Endothelial cell (in vitro differentiated cells): ENCODE results near the gene NCAM2. TPM values are rescaled to one million over a fixed set of nuclear protein-coding genes. Genes with fewer than 3 reads are reported as not detected.
"Not testable (repeated sequence)": the region's sequence is repeated elsewhere in the genome, so short reads cannot be mapped to it uniquely, and the experiment has no call there.

Experiments
- DNase-seq: peaks from one replicate; pipeline ENCODE4 v3.0.0; 2021; ENCODE audit warnings: low spot score
- H3K27ac Mint-ChIP-seq: one replicate; pipeline ENCODE4 v1.8.0; 2021; ENCODE audit warnings: mixed read lengths, inconsistent platforms; ENCODE audit not compliant: unreplicated experiment
- H3K27me3 Mint-ChIP-seq: one replicate; pipeline ENCODE4 v1.8.0; 2021; ENCODE audit warnings: mild to moderate bottlenecking, moderate library complexity, mixed read lengths, inconsistent platforms; ENCODE audit not compliant: unreplicated experiment
- H3K36me3 Mint-ChIP-seq: one replicate; pipeline ENCODE4 v1.8.0; 2021; ENCODE audit warnings: mild to moderate bottlenecking, low read depth, mixed read lengths, inconsistent platforms; ENCODE audit not compliant: unreplicated experiment
- H3K4me1 Mint-ChIP-seq: one replicate; pipeline ENCODE4 v1.8.0; 2021; ENCODE audit warnings: mild to moderate bottlenecking, mixed read lengths, inconsistent platforms; ENCODE audit not compliant: unreplicated experiment
- H3K4me3 Mint-ChIP-seq: one replicate; pipeline ENCODE4 v1.8.0; 2021; ENCODE audit warnings: mild to moderate bottlenecking, mixed read lengths, inconsistent platforms; ENCODE audit not compliant: unreplicated experiment
- H3K9me3 Mint-ChIP-seq: one replicate; pipeline ENCODE4 v1.8.0; 2021; ENCODE audit warnings: mixed read lengths, inconsistent platforms; ENCODE audit not compliant: unreplicated experiment
- total RNA-seq: library from RNA; stranded (reverse); fragmentation: NEBNext Ultra II Directional; extraction: Animal tissue kit (Norgen Biotek cat#: 25700); gene quantifications from one replicate; pipeline ENCODE4 v1.2.1, GENCODE V29; 2021; ENCODE audit not compliant: unreplicated experiment
- TF ChIP-seq, protein P1 (sequence below): fragments of 200-600 bp; sonication (generic); IDR thresholded peaks from one replicate; pipeline ENCODE4 v1.5.0; 2021; ENCODE audit warnings: antibody characterized with exemption; ENCODE audit not compliant: unreplicated experiment

NCAM2 gene
- total RNA-seq, 1 donor from 2014 or later, result 0.64 TPM

GRCh38 chr21:21397464-21397863 lies 399.3 kb downstream of the NCAM2 start:
- H3K9me3 Mint-ChIP-seq, result peaks cover 6% of the 10 kb centered on the region
- H3K4me1 Mint-ChIP-seq, result no peaks in the 10 kb centered on the region
- TF ChIP-seq, protein P1, sequence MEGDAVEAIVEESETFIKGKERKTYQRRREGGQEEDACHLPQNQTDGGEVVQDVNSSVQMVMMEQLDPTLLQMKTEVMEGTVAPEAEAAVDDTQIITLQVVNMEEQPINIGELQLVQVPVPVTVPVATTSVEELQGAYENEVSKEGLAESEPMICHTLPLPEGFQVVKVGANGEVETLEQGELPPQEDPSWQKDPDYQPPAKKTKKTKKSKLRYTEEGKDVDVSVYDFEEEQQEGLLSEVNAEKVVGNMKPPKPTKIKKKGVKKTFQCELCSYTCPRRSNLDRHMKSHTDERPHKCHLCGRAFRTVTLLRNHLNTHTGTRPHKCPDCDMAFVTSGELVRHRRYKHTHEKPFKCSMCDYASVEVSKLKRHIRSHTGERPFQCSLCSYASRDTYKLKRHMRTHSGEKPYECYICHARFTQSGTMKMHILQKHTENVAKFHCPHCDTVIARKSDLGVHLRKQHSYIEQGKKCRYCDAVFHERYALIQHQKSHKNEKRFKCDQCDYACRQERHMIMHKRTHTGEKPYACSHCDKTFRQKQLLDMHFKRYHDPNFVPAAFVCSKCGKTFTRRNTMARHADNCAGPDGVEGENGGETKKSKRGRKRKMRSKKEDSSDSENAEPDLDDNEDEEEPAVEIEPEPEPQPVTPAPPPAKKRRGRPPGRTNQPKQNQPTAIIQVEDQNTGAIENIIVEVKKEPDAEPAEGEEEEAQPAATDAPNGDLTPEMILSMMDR, result no peak
- DNase-seq, result no peak
- H3K27me3 Mint-ChIP-seq, result peaks cover 6% of the 10 kb centered on the region
- H3K4me3 Mint-ChIP-seq, result no peak overlapping the region
- no peak overlapping the region for H3K27ac Mint-ChIP-seq
- H3K36me3 Mint-ChIP-seq, result no peaks in the 10 kb centered on the region

- Mint-ChIP-seq H3K4me3 (no peak overlapping the region), H3K27me3 (peaks cover 1% of the 10 kb centered on the region), H3K27ac (no peak overlapping the region), H3K9me3 (no peaks in the 10 kb centered on the region), H3K36me3 (no peaks in the 10 kb centered on the region), H3K4me1 (no peaks in the 10 kb centered on the region)
- DNase-seq, result no peak
- TF ChIP-seq, protein P1, result no peak
Observed at GRCh38 chr21:21401444-21401843, 403.2 kb downstream of the NCAM2 start.

DNA sequence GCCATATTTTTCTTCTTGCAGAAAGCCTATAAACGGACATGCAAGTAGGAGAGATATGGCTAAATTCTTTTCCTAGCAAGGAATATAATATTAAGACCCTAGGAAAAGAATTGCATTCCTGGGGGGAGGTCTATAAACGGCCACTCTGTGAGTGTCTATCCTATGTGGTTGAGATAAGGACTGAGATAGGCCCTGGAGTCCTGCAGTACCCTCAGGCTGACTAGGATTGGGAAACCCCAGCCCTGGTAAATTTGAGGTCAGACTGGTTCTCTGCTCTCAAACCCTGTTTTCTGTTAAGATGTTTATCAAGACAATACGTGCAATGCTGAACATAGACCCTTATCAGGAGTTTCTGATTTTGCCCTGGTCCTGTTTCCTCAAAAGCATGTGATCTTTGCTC lies 404.0 kb downstream of the NCAM2 start:
- not testable (repeated sequence) for H3K36me3 Mint-ChIP-seq, H3K9me3 Mint-ChIP-seq, H3K27me3 Mint-ChIP-seq, H3K4me1 Mint-ChIP-seq, H3K27ac Mint-ChIP-seq, H3K4me3 Mint-ChIP-seq, DNase-seq

DNA sequence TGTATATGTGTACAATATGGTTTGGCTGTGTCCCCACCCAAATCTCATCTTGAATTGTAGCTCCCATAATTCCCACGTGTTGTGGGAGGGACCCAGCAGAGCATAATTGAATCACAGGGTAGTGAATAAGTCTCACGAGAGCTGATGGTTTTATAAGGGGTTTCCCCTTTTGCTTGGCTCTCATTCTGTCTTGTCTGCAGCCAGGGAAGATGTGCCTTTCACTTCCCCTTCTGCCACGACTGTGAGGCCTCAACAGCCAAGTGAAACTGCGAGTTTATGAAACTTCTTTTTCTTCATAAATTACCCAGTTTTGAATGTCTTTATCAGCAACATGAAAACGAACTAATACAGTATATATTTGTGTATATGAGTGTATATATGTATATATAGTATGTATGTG lies 406.1 kb downstream of the NCAM2 start:
- H3K36me3 Mint-ChIP-seq, H3K4me3 Mint-ChIP-seq, H3K27me3 Mint-ChIP-seq, H3K9me3 Mint-ChIP-seq, H3K4me1 Mint-ChIP-seq, H3K27ac Mint-ChIP-seq, DNase-seq: not testable (repeated sequence)

GRCh38 chr21:21406921-21407320 lies 408.7 kb downstream of the NCAM2 start:
- Mint-ChIP-seq H3K4me1 (no peaks in the 10 kb centered on the region), H3K9me3 (no peaks in the 10 kb centered on the region), H3K36me3 (no peaks in the 10 kb centered on the region), H3K4me3 (no peak overlapping the region), H3K27me3 (no peaks in the 10 kb centered on the region), H3K27ac (no peak overlapping the region)
- no peak for DNase-seq
- TF ChIP-seq, protein P1, result no peak

DNA sequence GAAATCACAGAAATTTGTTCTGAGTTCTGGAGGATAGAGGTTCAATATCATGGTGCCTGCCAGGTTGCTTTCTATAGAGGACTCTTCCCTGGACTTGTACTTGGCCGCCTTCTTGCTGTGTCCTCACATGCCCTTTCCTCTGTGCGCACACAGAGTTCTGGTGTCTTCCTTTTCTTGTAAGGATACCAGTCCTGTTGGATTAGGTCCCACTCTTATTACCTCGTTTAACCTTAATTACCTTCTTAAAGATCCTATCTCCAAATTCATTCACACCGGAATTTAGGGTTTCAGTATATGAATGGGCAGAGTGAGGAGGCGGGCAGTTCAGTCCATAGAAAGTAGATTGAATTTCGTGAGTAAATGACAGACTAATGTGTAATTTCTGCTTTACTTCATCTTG lies 413.9 kb downstream of the NCAM2 start:
- H3K4me1 Mint-ChIP-seq, result no peaks in the 10 kb centered on the region

More for the DNA sequence above, 413.9 kb downstream of the NCAM2 start:
- DNase-seq, result no peak
- H3K9me3 Mint-ChIP-seq, result no peaks in the 10 kb centered on the region
- no peak overlapping the region for H3K4me3 Mint-ChIP-seq
- no peaks in the 10 kb centered on the region for H3K36me3 Mint-ChIP-seq
- TF ChIP-seq, protein P1, result no peak
- H3K27me3 Mint-ChIP-seq, result no peaks in the 10 kb centered on the region
- no peak overlapping the region for H3K27ac Mint-ChIP-seq
